GM12873 (cell line): Measurements from ENCODE around the gene CRY1.

Experiments used
- TF ChIP-seq, protein P1 (sequence below): IDR thresholded peaks from 2 replicates; pipeline ENCODE4 v1.5.1; 2012; ENCODE audit warnings: low read depth, mild to moderate bottlenecking, moderate library complexity, low read length, control low read depth; ENCODE audit not compliant: insufficient read depth; ENCODE audit errors: missing control alignments

The CRY1 gene

DNA sequence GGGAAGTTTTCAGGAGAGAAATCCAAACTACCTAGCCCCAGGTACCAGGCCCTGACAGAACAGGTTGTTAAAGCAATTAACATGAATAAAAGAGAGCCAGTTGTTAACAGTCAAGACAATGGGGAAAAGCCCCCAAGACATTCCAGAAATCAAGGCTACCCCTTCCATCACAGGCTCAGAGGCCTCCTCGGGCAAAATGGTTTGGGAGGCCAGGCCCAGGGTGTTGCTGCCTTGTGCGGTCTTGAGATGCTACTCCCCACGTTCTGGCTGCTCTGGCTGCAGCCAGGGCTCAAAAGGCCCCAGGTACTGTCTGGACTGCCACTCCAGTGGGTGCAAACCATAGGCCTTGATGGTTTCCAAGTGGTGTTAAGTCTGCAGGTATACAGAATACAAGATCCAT lies 7.0 kb downstream of the CRY1 start:
- TF ChIP-seq, protein P1, sequence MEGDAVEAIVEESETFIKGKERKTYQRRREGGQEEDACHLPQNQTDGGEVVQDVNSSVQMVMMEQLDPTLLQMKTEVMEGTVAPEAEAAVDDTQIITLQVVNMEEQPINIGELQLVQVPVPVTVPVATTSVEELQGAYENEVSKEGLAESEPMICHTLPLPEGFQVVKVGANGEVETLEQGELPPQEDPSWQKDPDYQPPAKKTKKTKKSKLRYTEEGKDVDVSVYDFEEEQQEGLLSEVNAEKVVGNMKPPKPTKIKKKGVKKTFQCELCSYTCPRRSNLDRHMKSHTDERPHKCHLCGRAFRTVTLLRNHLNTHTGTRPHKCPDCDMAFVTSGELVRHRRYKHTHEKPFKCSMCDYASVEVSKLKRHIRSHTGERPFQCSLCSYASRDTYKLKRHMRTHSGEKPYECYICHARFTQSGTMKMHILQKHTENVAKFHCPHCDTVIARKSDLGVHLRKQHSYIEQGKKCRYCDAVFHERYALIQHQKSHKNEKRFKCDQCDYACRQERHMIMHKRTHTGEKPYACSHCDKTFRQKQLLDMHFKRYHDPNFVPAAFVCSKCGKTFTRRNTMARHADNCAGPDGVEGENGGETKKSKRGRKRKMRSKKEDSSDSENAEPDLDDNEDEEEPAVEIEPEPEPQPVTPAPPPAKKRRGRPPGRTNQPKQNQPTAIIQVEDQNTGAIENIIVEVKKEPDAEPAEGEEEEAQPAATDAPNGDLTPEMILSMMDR, result no peak

DNA sequence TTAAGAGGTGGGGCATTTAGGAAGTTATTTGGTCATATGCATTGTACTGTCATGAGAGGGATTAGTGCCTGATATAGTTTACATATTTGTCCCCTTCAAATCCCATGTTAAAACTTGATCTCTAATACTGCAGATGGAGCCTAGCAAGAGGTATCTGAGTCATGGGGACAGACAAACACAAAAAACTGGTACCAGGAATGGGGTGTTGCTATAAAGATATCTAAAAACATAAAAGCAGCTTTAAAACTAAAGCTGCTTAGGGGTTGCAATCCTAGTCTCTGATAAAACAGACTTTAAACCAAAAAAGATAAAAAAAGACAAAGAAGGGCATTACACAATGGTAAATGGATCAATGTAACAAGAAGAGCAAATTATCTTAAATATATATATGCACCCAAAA lies 11.6 kb downstream of the CRY1 start:
- TF ChIP-seq, protein P1, result no peak

DNA sequence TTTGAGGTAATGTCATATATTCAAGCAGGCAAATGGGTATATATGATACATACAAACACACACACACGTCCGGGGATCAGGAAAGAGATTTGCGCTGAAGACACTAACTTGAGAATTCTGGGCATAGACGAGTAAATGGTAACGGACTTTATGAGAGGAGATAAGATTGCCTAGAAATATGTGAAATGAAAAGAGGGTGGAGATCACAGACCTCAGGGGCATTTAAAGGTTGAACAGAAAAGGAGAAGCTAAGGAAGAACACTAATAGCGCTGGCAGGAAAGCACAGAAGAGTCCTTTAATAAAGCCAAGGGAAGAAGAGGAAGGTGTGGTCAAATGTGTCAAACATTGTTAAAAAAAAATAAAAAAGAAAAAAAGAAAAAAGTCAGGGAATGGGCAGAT lies 13.1 kb downstream of the CRY1 start:
- TF ChIP-seq, protein P1, result no peak

DNA sequence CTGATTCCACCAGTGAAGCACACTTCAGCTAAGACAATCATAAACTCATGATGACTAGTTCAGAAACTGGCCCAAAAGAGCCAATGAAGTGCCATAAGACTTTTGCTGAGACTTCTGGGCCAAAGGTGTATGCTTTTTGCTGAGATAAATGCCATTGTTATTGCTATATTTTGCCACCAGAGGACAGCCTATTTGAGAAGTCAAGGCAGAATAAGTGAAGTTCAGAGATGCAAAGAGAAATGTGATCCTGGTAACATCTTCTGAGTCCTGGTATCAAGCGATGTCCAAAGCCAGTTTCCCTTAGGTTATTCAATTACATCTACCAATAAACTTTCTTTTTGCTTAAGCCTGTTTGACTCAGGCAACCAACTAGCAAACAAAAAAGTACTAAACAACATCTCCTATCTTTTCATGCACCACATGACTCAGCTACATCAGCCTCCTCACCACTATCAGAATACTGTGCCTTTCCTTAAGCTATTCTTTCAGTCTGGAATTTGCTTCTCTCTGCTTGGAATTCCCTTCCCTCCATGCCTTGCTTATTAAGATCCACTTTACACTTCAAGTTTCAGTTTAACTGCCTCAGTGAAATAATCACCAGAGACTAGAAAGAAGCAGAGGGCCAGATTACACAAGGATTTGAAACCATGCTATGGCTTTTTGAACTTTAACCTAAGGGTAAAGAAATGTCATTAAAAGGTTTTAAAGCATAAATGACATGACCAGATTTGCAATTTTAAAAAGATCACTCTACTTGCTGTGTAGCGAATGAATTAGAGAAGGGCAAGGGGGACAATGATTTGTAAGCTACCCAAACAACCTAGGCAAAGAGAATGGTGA lies 14.0 kb downstream of the CRY1 start:
- TF ChIP-seq, protein P1, result peak; percentile 66

DNA sequence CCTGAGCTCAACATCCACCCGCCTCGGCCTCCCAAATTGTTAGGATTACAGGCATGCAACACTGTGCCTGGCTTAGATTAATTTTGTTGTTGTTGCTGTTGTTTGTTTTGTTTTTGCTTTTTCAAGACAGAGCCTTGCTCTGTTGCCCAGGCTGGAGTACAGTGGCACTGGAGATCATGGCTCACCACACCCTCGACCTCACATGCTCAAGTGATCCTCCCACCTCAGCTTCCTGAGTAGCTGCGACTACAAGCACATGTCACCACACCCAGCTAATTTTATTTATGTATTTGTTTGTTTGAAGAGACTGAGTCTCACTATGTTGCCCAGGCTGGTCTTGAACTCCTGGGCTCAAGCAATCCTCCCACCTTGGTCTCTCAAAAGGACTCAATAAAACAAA lies 26.7 kb downstream of the CRY1 start:
- TF ChIP-seq, protein P1, result no peak

DNA sequence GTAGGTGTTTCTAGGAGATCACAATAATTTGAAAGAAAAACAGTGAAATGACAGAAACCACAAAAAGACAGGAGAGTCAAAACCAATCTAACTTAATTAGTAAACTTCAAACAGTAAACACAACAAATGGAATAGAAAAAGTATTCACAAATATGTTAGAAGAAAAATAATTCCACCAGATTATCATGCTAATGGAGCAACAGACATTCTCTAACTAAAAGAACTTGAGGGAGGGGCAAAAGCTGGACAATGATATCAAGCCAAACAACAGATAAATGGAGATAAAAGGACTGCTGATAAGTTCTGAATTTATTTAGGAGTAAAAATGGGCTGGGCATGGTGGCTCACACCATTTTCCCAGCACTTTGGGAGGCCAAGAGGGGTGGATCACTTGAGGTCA lies 28.7 kb downstream of the CRY1 start:
- TF ChIP-seq, protein P1, result no peak

DNA sequence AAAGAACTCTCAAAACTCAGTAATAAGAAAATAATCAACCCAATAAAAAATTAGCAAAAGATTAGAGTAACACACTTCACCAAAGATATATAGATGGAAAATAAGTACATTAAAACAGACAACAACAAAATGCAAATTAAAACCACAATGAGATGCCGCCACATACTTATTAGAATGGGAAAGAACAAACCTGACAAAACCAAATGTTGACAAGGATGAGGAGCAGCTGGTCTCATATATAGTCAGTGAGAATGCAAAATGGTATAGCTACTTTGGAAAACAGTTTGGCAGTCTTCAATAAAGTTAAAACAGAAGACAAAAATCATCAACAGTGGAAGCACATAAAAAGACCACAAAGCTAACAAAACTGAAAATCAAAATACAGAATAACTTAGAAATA lies 29.1 kb downstream of the CRY1 start:
- TF ChIP-seq, protein P1, result no peak
